ENCODE data around the gene COX11. TPM values are rescaled to one million over a fixed set of nuclear protein-coding genes. Genes with fewer than 3 reads are reported as not detected.
A peak's percentile ranks its signal among the peaks of the same experiment; 100 is the strongest.

The COX11 gene, protein sequence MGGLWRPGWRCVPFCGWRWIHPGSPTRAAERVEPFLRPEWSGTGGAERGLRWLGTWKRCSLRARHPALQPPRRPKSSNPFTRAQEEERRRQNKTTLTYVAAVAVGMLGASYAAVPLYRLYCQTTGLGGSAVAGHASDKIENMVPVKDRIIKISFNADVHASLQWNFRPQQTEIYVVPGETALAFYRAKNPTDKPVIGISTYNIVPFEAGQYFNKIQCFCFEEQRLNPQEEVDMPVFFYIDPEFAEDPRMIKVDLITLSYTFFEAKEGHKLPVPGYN
- total RNA-seq = 10 to 100 TPM; 46.1 to 48.8 TPM
- long read RNA-seq, donor 1, transcript COX11-201 (4 exons, 2,497 nt) = major isoform, 11 of 14 reads
- long read RNA-seq, donor 1, partial matches to known transcripts = 0 of 14 reads
- long read RNA-seq, donor 1, other reads (novel, unspliced or antisense) = 1 of 14 reads
- long read RNA-seq, donor 2, transcript COX11-201 (4 exons, 2,497 nt) = major isoform, 58 of 63 reads
- long read RNA-seq, donor 2, partial matches to known transcripts = 1 of 63 reads
- long read RNA-seq, donor 2, other reads (novel, unspliced or antisense) = 0 of 63 reads

DNA sequence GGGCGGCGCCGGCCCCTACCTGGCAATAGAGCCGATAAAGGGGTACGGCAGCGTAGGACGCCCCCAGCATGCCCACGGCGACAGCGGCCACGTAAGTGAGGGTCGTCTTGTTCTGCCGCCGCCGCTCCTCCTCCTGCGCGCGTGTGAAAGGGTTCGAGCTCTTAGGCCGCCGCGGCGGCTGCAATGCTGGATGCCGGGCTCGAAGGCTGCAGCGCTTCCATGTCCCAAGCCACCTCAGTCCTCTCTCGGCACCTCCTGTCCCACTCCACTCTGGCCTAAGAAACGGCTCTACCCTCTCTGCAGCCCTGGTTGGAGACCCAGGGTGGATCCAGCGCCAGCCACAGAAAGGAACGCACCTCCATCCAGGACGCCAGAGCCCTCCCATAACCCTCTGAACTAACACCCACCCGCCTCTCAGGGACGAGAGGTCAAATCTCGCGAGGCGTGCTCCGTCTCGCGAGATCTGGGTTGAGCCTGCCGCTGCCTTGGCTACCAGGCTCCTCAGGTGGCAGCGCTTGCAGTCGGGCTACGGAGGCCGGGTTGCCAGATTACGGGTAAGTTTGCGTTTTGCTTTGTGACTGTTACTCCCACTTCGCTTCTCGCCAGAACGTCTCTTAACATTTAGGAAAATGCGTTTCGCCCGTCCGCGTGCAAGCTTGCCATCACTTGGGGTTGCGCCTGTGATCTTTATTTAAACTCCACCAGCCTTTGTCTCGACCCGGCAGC, at the start of gene COX11, which contains the start of gene STXBP4:
COX11 (minus strand) TSS at position 393 of the 726 bp plus-strand sequence; CDS start at position 385, 8 bp downstream.
STXBP4 (plus strand) TSS at position 504 of the 726 bp plus-strand sequence. CDS start 17,455 bp downstream, outside the sequence.
- peak; percentile 98 for DNase-seq (ENCODE audit: low spot score)
- intact Hi-C loops (cut with DNase I) = no loop called here

GRCh38 chr17:55005520-55005919, 37.1 kb upstream of the COX11 start:
- no peak for DNase-seq (ENCODE audit: low spot score)
- intact Hi-C loops (cut with DNase I) = no loop called here

- DNase-seq (ENCODE audit: low spot score) = no peak
- intact Hi-C loops (cut with DNase I) = no loop called here
Measured at GRCh38 chr17:55004484-55004883, 36.0 kb upstream of the COX11 start.

GRCh38 chr17:55002458-55002857, 34.0 kb upstream of the COX11 start:
- no peak for DNase-seq (ENCODE audit: low spot score)
- intact Hi-C loops (cut with DNase I) = no loop called here

GRCh38 chr17:54996441-54996840, 28.0 kb upstream of the COX11 start:
- intact Hi-C loops (cut with DNase I) = loop anchor here in 1 of 2 donors (10.0 kb wide), 1 partner anchor 358 kb away; no protein-coding TSS in a partner anchor
- no peak for DNase-seq (ENCODE audit: low spot score)

DNA sequence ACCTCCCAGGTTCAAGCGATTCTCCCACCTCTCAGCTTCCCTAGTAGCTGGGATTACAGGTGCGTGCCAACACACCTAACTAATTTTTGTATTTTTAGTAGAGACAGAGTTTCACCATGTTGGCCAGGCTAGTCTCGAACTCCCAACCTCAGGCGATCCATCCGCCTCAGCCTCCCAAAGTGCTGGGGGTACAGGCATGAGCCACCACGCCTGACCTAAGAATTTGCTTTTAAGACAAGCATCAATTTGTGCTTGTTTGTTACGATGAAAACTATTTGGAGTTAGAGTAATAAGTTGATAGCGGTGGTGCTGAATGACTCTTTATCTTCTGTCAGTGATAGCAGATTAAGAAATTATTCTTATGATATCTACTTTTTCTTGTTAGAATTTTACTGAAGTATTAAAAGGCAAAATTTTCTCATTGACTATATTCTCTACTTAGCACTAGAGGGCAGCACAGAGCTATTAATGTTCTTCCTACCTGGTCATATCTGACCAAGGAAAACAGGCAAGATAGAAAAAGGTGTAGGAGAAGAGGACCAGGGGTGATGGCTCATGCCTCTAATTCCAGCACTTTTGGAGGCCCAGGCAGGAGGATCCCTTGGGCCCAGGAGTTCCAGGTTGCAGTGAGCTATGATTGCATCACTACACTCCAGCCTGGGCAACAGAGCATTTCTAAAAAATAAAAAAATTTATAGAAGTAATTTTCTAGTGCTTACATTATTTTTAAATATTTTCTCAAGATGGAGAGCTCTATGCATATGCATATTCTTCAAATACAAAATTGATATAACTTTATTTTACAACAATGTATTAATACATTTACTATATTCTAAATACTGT, 24.6 kb upstream of the COX11 start:
- no peak for DNase-seq (ENCODE audit: low spot score)
- intact Hi-C loops (cut with DNase I) = loop anchor here (5.0 to 10.0 kb wide), 2 partner anchors 359 to 362 kb away; no protein-coding TSS in a partner anchor

GRCh38 chr17:54991567-54991966, 23.1 kb upstream of the COX11 start:
- intact Hi-C loops (cut with DNase I) = loop anchor here (5.0 to 10.0 kb wide), 2 partner anchors 361 to 363 kb away; no protein-coding TSS in a partner anchor

DNA sequence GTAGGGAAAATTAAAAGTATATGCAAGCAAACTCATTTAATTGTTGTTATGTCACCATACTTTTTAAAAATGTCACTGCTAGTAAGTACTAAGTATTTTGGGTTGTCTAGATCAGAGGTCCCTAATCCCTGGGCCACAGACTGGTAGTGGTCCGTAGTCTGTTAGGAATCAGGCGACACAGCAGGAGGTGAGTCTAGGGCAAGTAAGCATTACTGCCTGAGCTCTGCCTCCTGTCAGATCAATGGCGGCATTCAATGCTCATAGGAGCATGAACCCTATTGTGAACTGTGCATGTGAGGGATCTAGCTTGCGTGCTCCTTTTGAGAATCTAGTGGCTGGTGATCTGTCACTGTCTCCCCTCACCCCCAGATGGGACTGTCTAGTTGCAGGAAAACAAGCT, 21.7 kb upstream of the COX11 start:
- intact Hi-C loops (cut with DNase I) = loop anchor here (5.0 to 10.0 kb wide), 2 partner anchors 362 to 365 kb away; no protein-coding TSS in a partner anchor
- DNase-seq (ENCODE audit: low spot score) = no peak

More at GRCh38 chr17:54991567-54991966, 23.1 kb upstream of the COX11 start:
- DNase-seq (ENCODE audit: low spot score) = no peak

GRCh38 chr17:54985476-54985875, 17.0 kb upstream of the COX11 start:
- intact Hi-C loops (cut with DNase I) = no loop called here
- DNase-seq (ENCODE audit: low spot score) = no peak

- DNase-seq (ENCODE audit: low spot score) = no peak
- intact Hi-C loops (cut with DNase I) = no loop called here
Measured at GRCh38 chr17:54983260-54983659, 14.8 kb upstream of the COX11 start.

- intact Hi-C loops (cut with DNase I) = no loop called here
- no peak for DNase-seq (ENCODE audit: low spot score)
Measured at GRCh38 chr17:54982399-54982798, 13.9 kb upstream of the COX11 start.

GRCh38 chr17:54980375-54980774, 11.9 kb upstream of the COX11 start:
- DNase-seq (ENCODE audit: low spot score) = no peak
- intact Hi-C loops (cut with DNase I) = no loop called here

DNA sequence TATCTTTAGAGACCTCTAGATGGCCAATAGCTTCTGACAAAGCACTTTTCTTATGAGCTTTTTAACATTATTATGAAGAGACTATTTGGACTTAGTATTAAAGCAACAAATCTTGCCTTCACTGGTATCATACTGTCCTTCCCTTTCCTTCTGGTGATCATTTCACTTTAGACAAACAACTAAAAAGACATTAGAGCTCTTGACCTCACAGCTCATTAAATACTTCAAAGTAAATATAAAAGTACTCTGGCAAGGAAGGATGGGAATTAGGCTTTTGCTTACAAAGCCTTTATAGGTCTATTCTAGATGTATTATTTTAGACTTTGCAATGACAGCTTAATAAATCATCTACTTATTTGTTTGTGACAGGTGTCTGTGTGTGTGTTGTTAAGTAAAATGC, 11.2 kb upstream of the COX11 start:
- intact Hi-C loops (cut with DNase I) = no loop called here
- DNase-seq (ENCODE audit: low spot score) = no peak

GRCh38 chr17:54977744-54978143, 9.3 kb upstream of the COX11 start:
- intact Hi-C loops (cut with DNase I) = no loop called here

DNA sequence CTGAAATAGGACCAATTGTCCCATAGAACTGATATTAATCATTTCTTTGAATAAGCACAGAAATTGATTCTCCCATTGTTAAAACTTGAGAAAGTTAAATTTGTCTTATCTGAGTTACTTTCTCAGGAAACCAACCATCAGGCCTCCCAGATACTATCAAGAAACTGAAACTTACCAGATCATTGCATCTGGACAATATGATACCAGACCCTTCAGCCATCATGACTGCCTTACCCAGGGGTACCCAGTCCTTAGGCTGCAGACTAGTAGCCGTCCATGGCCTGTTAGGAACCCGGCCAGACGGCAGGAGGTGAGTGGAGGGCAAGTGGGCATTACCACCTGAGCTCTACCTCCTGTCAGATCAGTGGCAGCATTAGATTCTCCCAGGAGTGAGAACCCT, 7.9 kb upstream of the COX11 start:
- intact Hi-C loops (cut with DNase I) = no loop called here
- no peak for DNase-seq (ENCODE audit: low spot score)

More at GRCh38 chr17:54977744-54978143, 9.3 kb upstream of the COX11 start:
- DNase-seq (ENCODE audit: low spot score) = no peak

GRCh38 chr17:54974759-54975158, 6.3 kb upstream of the COX11 start:
- no peak for DNase-seq (ENCODE audit: low spot score)

GRCh38 chr17:54972406-54973138, 4.1 kb upstream of the COX11 start:
- no peak for DNase-seq (ENCODE audit: low spot score)
- intact Hi-C loops (cut with DNase I) = no loop called here

More at GRCh38 chr17:54974759-54975158, 6.3 kb upstream of the COX11 start:
- intact Hi-C loops (cut with DNase I) = no loop called here

- no peak for DNase-seq (ENCODE audit: low spot score)
- intact Hi-C loops (cut with DNase I) = no loop called here
Measured at GRCh38 chr17:54971901-54972300, 3.4 kb upstream of the COX11 start.

Measured in posterior vena cava (tissue), 2 donors.